Upper lobe of left lung (tissue), 4 donors: Measurements from ENCODE around the gene ATXN7L1.

Experiments
- EP300 ChIP-seq, 4 donors: sonication (generic); formaldehyde crosslinking; IDR thresholded peaks; one replicate each; pipeline ENCODE4 v1.5.1; 2017; ENCODE audit warnings: antibody characterized with exemption in 4 of 4, control low read depth in 2 of 4
- POLR2A ChIP-seq, 4 donors: fragments of 450-650 bp; IDR thresholded peaks; one replicate each; pipeline ENCODE4 v1.5.1; 2016 to 2017; ENCODE audit warnings: antibody characterized with exemption in 4 of 4, mild to moderate bottlenecking in 2 of 4
- TF ChIP-seq, protein P1 (sequence below), 6 experiments: fragments of 450-650 bp in 4 of 6; fragments of 200-600 bp in 2 of 6; sonication (generic) in 2 of 6; IDR thresholded peaks; one replicate each; pipeline ENCODE4 v1.5.1; 2016 to 2019; ENCODE audit warnings: antibody characterized with exemption in 6 of 6

DNA sequence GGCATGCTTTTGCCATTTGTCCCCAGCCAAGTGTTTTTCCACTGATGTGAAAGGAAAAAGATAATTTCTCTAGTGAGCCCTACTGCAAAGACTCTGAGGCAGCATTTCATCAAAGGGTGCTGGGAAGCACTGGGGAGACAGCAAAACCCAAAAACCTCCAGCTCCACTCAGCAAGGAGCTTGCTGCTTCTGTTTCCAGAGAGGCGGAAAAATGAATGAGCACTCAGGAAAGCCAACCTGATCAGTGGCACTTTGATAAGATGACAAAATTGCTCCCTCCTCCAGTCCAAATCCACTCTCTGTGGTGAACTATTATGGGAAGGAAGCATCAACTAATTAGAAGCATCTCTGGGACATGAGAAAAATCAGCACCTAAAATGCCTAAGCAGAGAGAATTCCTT lies 68.2 kb downstream of the ATXN7L1 start:
- TF ChIP-seq, protein P1, sequence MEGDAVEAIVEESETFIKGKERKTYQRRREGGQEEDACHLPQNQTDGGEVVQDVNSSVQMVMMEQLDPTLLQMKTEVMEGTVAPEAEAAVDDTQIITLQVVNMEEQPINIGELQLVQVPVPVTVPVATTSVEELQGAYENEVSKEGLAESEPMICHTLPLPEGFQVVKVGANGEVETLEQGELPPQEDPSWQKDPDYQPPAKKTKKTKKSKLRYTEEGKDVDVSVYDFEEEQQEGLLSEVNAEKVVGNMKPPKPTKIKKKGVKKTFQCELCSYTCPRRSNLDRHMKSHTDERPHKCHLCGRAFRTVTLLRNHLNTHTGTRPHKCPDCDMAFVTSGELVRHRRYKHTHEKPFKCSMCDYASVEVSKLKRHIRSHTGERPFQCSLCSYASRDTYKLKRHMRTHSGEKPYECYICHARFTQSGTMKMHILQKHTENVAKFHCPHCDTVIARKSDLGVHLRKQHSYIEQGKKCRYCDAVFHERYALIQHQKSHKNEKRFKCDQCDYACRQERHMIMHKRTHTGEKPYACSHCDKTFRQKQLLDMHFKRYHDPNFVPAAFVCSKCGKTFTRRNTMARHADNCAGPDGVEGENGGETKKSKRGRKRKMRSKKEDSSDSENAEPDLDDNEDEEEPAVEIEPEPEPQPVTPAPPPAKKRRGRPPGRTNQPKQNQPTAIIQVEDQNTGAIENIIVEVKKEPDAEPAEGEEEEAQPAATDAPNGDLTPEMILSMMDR (IDR thresholded peaks at IDR 0.05): no peak
- TF ChIP-seq POLR2A (IDR thresholded peaks at IDR 0.05) (no peak), EP300 (IDR thresholded peaks at IDR 0.05) (no peak)
